Measurements from ENCODE around the gene PLAGL2.

DNA sequence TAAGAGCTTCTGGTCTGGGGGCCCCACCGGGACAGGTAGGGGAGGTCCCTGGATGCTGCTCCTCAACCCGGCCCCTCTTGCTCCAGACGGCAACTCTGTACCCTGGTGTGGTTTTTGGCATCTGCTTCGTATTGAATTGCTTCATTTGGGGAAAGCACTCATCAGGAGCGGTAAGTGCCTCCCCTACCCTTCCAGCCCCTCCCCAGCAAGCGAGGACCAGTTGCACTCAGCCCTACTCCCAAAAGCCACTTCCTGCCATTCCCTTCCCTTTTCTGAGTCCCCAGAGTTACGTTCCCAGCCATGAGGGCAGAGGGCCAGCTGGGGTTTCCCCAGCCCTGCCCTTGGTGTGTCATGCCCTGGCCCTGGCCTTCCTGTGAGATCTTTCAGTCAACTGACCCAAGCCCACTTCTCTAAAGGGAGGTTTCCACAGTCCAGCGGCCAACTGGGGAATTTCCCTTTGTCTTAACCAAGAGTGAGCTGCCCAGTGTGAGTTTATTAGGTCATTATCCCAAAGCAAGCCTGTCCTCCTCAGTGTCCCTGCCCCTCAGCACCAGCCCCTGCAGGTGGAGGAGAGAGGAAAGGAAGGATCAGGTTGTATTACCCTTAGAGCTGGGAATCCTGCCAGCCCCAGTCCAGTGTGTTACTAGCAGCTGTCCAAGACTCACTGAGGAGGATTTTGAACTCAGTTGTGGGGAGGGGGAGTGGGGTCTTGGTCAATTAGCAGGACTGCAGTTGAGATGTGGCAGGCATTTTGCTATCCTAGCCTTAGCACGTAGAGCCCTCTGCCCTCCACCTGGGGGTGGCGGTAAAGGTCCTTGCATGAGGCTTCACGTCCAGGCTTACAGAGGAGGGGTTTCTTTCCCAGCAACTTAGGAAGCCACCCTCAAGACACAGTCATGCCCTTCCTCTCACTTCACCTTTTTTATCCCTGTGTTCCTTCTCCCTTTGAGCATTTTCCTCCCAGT lies 52.2 kb downstream of the PLAGL2 start:
- TF ChIP-seq EZH2 (optimal IDR thresholded peaks at IDR 0.05; ENCODE audit: low read depth, low read length) (no peak), CTCF (IDR thresholded peaks at IDR 0.05; ENCODE audit: low read length) (peak; percentile 11), EZH2phosphoT487 (IDR thresholded peaks at IDR 0.05; ENCODE audit: low read length) (no peak)
